ENCODE measurements around the gene COA8.
A peak's percentile ranks its signal among the peaks of the same experiment; 100 is the strongest.

COA8 gene

DNA sequence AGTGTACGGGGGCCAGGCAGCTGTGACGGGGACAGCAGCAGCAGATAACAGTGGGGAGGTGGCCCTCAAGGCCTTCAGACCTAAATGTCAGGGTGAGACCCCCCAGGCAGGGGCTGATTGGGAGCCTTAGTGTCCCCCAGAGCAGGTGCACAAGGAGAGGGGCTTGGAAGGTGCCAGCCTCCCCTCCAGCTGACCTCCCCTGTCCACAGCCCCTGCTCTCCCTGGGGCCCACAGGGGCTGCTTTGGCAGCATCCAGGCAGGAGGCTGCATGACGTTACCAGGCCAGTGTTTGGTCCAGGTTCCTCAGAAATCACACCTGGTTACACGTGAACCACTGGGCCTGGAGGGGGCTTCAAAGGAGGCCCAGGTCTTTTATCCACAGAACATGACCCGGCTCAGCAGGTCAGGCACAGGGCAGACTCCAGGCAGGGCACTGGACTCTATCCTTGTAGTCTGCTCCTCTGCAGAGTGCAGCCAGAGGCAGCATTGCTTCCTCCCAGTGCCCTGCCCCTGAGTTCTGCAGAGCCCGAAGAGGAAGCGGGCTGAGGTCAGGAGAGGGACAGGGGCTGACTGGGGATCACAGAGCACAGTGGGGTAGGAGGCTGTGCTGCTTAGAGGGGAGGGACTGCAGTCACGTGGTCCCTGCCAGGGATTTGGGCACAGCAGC lies 36.4 kb upstream of the COA8 start:
- H3K4me3 ChIP-seq (replicated peaks; ENCODE audit: insufficient read depth, low read length) = no peak overlapping the region
- no peak overlapping the region for H3K27ac ChIP-seq (replicated peaks)
- DNase-seq (ENCODE audit: low read depth in 1 of 2, low spot score in 1 of 2) = peak in 1 of 2 experiments; percentile 66
- peaks cover 14% of the 10 kb centered on the region for H3K27me3 ChIP-seq (ENCODE audit: insufficient read depth, poor library complexity, severe bottlenecking)
- peak; percentile 54; the same call in 1 of the 2 replicates for TF ChIP-seq SPI1 (IDR thresholded peaks at IDR 0.05; ENCODE audit: borderline replicate concordance, low read depth)
- no peak for TF ChIP-seq GABPA (IDR thresholded peaks at IDR 0.05; ENCODE audit: low read depth)

DNA sequence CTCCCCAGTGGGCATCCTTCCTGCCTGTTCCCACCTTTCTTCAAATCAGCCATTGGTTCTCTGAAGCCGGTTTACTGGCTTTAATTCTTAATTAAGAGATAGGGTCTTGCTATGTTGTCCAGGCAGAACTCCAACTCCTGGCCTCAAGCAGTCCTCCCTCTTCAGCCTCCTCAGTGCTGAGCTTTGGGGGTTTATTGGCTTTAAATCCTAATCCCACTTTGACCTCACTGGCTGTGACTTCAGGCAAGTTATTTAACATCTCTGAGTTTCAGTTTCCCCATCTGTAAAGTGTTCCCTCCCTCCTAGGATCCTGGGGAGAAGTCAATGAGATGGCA lies 35.9 kb upstream of the COA8 start:
- H3K4me3 ChIP-seq (replicated peaks; ENCODE audit: insufficient read depth, low read length) = no peak overlapping the region
- no peak for DNase-seq (ENCODE audit: low read depth in 1 of 2, low spot score in 1 of 2)
- H3K27me3 ChIP-seq (ENCODE audit: insufficient read depth, poor library complexity, severe bottlenecking) = peaks cover 12% of the 10 kb centered on the region
- TF ChIP-seq POLR2AphosphoS5 (IDR thresholded peaks at IDR 0.05; ENCODE audit: low read depth) = no peak
- TF ChIP-seq, protein P1, sequence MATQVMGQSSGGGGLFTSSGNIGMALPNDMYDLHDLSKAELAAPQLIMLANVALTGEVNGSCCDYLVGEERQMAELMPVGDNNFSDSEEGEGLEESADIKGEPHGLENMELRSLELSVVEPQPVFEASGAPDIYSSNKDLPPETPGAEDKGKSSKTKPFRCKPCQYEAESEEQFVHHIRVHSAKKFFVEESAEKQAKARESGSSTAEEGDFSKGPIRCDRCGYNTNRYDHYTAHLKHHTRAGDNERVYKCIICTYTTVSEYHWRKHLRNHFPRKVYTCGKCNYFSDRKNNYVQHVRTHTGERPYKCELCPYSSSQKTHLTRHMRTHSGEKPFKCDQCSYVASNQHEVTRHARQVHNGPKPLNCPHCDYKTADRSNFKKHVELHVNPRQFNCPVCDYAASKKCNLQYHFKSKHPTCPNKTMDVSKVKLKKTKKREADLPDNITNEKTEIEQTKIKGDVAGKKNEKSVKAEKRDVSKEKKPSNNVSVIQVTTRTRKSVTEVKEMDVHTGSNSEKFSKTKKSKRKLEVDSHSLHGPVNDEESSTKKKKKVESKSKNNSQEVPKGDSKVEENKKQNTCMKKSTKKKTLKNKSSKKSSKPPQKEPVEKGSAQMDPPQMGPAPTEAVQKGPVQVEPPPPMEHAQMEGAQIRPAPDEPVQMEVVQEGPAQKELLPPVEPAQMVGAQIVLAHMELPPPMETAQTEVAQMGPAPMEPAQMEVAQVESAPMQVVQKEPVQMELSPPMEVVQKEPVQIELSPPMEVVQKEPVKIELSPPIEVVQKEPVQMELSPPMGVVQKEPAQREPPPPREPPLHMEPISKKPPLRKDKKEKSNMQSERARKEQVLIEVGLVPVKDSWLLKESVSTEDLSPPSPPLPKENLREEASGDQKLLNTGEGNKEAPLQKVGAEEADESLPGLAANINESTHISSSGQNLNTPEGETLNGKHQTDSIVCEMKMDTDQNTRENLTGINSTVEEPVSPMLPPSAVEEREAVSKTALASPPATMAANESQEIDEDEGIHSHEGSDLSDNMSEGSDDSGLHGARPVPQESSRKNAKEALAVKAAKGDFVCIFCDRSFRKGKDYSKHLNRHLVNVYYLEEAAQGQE (IDR thresholded peaks at IDR 0.05; ENCODE audit: insufficient replicate concordance, low read depth) = no peak
- TF ChIP-seq, protein P2, sequence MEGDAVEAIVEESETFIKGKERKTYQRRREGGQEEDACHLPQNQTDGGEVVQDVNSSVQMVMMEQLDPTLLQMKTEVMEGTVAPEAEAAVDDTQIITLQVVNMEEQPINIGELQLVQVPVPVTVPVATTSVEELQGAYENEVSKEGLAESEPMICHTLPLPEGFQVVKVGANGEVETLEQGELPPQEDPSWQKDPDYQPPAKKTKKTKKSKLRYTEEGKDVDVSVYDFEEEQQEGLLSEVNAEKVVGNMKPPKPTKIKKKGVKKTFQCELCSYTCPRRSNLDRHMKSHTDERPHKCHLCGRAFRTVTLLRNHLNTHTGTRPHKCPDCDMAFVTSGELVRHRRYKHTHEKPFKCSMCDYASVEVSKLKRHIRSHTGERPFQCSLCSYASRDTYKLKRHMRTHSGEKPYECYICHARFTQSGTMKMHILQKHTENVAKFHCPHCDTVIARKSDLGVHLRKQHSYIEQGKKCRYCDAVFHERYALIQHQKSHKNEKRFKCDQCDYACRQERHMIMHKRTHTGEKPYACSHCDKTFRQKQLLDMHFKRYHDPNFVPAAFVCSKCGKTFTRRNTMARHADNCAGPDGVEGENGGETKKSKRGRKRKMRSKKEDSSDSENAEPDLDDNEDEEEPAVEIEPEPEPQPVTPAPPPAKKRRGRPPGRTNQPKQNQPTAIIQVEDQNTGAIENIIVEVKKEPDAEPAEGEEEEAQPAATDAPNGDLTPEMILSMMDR (IDR thresholded peaks at IDR 0.05; ENCODE audit: insufficient read depth, low read length) = no peak
- no peak for TF ChIP-seq SPI1 (IDR thresholded peaks at IDR 0.05; ENCODE audit: borderline replicate concordance, low read depth)
- no peak for TF ChIP-seq GABPA (IDR thresholded peaks at IDR 0.05; ENCODE audit: low read depth)
- no peak overlapping the region for H3K27ac ChIP-seq (replicated peaks)

DNA sequence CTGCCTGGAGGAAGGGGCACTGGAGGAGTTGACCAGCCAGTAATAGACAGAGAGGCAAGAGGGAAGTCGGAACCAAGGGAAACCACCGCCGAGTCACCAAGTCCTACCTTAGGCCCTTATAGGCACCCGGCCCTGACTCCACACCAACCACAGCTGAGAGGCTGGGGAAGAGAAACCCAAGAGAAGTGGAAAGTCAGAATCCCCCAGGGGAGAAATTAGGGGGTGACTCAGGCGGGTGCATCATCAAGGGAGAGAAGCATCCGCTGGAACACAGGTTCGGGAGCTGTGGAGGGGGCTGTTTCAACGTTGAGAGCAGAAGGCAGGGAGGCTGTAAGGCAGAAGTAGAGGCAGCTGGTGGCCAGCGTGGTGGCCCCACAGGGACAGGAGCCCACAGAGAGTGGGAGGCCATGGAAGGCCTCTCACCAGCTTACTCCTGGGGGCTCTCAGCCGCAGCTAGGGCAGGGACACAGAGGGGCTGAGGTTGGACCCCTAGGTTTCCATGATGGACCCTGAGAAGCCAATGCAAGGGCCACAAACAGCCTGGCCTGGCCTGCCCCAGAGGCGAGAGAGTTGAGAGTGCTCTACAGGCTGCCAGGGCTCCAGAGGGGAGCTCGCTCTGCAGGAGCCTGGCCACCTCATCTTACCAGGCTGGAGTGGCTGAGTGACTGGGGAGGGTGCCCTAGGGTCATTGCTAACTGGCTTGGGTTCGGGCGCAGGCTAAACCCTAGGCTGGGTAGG lies 35.2 kb upstream of the COA8 start:
- H3K27ac ChIP-seq (replicated peaks) = no peak overlapping the region

More for the DNA sequence above, 35.2 kb upstream of the COA8 start:
- no peak overlapping the region for H3K4me3 ChIP-seq (replicated peaks; ENCODE audit: insufficient read depth, low read length)
- H3K27me3 ChIP-seq (ENCODE audit: insufficient read depth, poor library complexity, severe bottlenecking) = peaks cover 8% of the 10 kb centered on the region
- no peak for TF ChIP-seq SPI1 (IDR thresholded peaks at IDR 0.05; ENCODE audit: borderline replicate concordance, low read depth)
- TF ChIP-seq GABPA (IDR thresholded peaks at IDR 0.05; ENCODE audit: low read depth) = no peak
- TF ChIP-seq POLR2AphosphoS5 (IDR thresholded peaks at IDR 0.05; ENCODE audit: low read depth) = no peak
- TF ChIP-seq, protein P2 (IDR thresholded peaks at IDR 0.05; ENCODE audit: insufficient read depth, low read length) = no peak
- TF ChIP-seq, protein P1 (IDR thresholded peaks at IDR 0.05; ENCODE audit: insufficient replicate concordance, low read depth) = no peak
- no peak for DNase-seq (ENCODE audit: low read depth in 1 of 2, low spot score in 1 of 2)
